Neural crest cell (in vitro differentiated cells): Measurements from ENCODE around the gene STX8. TPM values are rescaled to one million over a fixed set of nuclear protein-coding genes. Genes with fewer than 3 reads are reported as not detected.

ENCODE experiments used
- DNase-seq: peaks from one replicate; pipeline ENCODE4 v3.0.0; 2021; ENCODE audit warnings: low read depth, mixed read lengths, low spot score
- H3K27ac Mint-ChIP-seq: one replicate; pipeline ENCODE4 v1.8.0; 2021; ENCODE audit warnings: mild to moderate bottlenecking, mixed read lengths; ENCODE audit not compliant: unreplicated experiment
- H3K27me3 Mint-ChIP-seq: 2 replicates; pipeline ENCODE4 v1.8.0; 2021; ENCODE audit warnings: low read depth, mild to moderate bottlenecking, mixed read lengths
- H3K36me3 Mint-ChIP-seq: 2 replicates; pipeline ENCODE4 v1.8.0; 2021; ENCODE audit warnings: low read depth, mild to moderate bottlenecking, mixed read lengths
- H3K4me1 Mint-ChIP-seq: 2 replicates; pipeline ENCODE4 v1.8.0; 2021; ENCODE audit warnings: mixed read lengths
- H3K4me3 Mint-ChIP-seq: one replicate; pipeline ENCODE4 v1.8.0; 2021; ENCODE audit warnings: mild to moderate bottlenecking, mixed read lengths
- H3K9me3 Mint-ChIP-seq: 2 replicates; pipeline ENCODE4 v1.8.0; 2021; ENCODE audit warnings: mixed read lengths
- total RNA-seq: library from RNA; stranded (reverse); gene quantifications from 2 replicates; pipeline ENCODE4 v1.2.1, GENCODE V29; 2021
- TF ChIP-seq, protein P1 (sequence below): fragments of 200-600 bp; sonication (generic); conservative IDR thresholded peaks from 2 replicates; pipeline ENCODE4 v1.5.0; 2021; ENCODE audit warnings: antibody characterized with exemption, mild to moderate bottlenecking

STX8 gene
- total RNA-seq, 1 donor from 2014 or later = 56.6 TPM

DNA sequence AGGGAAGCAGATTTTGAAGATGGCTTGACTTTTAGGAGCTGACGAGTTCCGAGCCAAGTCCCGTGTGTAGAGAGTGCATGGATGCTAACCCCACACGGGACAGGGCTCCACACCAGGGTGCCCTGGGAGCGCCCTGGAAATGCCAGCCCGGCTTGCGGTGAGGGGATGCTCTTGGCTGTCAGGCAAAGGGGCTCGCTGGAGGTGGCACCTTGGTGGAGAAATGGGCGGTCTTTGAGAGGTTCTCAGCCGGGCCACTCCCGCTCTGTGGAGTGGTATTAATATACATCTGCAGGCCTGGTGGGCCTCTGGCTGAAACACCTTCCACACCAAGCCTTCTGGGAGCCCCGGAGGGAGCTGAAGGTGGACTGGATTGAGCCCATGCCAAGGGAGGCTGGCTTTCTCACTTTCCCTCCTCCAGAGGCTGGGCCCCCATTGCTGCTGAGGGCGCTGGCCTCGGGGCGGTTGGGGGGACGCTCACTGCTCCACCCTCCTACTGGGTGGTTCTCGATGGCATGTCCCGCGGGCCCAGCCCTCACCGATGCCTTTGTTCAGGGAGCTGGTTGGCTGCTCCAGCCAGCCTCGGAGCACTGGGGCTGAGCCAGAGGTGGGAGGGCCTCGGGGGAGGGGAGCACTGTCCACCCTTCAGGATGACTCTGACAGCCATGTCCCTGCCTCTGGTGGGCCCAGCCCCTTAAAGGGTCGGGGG is 344.0 kb downstream of the STX8 start:
- no peak overlapping the region for H3K4me3 Mint-ChIP-seq
- H3K36me3 Mint-ChIP-seq = no peaks in the 10 kb centered on the region
- DNase-seq = no peak
- peaks cover 13% of the 10 kb centered on the region for H3K4me1 Mint-ChIP-seq
- no peak overlapping the region for H3K27ac Mint-ChIP-seq
- H3K9me3 Mint-ChIP-seq = no peaks in the 10 kb centered on the region
- TF ChIP-seq, protein P1, sequence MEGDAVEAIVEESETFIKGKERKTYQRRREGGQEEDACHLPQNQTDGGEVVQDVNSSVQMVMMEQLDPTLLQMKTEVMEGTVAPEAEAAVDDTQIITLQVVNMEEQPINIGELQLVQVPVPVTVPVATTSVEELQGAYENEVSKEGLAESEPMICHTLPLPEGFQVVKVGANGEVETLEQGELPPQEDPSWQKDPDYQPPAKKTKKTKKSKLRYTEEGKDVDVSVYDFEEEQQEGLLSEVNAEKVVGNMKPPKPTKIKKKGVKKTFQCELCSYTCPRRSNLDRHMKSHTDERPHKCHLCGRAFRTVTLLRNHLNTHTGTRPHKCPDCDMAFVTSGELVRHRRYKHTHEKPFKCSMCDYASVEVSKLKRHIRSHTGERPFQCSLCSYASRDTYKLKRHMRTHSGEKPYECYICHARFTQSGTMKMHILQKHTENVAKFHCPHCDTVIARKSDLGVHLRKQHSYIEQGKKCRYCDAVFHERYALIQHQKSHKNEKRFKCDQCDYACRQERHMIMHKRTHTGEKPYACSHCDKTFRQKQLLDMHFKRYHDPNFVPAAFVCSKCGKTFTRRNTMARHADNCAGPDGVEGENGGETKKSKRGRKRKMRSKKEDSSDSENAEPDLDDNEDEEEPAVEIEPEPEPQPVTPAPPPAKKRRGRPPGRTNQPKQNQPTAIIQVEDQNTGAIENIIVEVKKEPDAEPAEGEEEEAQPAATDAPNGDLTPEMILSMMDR = no peak
- H3K27me3 Mint-ChIP-seq = peaks cover 9% of the 10 kb centered on the region

DNA sequence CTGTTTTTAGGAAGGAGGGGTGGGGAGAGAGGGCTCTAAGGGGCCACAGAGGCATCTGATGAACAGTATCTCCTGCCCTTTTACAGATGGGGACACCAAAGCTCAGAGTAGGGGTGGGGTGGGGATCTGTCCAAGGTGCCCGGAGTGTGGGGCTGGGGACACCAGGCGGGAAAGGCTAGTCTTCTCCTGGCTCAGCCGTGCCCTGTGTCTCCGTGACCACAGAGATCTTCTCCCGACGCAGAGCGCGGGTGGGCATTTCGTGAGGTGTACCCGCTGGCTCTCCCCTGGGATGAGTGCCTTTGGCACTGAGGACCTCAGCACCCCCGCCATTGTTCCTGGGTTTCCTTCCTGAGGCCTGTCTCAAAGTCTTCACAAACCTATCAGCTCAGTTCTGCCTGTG is 344.8 kb downstream of the STX8 start:
- DNase-seq = no peak
- H3K27me3 Mint-ChIP-seq = peaks cover 9% of the 10 kb centered on the region
- H3K9me3 Mint-ChIP-seq = no peaks in the 10 kb centered on the region
- H3K27ac Mint-ChIP-seq = no peak overlapping the region
- H3K4me3 Mint-ChIP-seq = no peak overlapping the region
- peaks cover 13% of the 10 kb centered on the region for H3K4me1 Mint-ChIP-seq
- H3K36me3 Mint-ChIP-seq = no peaks in the 10 kb centered on the region
- TF ChIP-seq, protein P1 = no peak

DNA sequence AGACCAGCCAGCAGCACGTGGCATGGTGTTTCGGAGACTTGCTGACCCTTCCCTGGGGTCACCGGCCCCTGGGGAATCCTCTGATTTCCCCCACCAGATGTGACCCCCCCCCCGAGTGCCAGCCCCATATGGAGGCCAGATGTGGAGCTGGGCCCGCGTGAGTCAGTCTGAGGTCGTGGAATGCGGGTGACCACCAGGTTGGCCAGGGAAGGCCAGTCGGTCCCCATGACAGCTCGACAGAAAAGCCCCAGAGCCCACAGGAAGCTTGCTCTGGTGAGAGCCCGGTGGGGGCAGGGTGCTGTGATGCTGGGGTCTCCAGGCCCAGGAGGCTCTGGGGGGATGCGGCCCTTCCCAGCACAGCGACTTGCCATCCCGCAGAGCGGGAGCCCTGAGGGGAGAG is 345.3 kb downstream of the STX8 start:
- Mint-ChIP-seq H3K4me1 (peaks cover 13% of the 10 kb centered on the region), H3K9me3 (no peaks in the 10 kb centered on the region), H3K27me3 (peaks cover 8% of the 10 kb centered on the region), H3K36me3 (no peaks in the 10 kb centered on the region), H3K27ac (no peak overlapping the region), H3K4me3 (no peak overlapping the region)
- no peak for DNase-seq
- TF ChIP-seq, protein P1 = no peak

DNA sequence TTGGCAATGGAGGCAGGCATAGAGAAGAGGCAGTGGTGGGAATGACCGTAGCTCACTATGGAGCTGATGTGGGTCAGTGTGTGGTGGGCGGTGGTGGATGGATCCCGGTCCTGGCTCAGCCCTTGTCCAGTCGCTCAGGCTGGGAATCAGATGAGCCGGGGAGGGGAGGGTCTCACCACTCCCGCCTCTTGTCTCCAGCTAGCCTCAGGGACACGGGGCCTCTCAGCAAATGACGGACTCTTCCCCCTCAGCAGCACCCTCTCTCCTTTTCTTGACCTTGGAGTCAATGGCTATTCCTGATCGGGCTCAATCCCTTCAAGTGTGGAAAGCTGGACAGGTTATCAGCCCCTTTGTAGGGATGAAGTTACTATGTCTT is 345.8 kb downstream of the STX8 start:
- Mint-ChIP-seq H3K27me3 (peaks cover 9% of the 10 kb centered on the region), H3K4me1 (peaks cover 10% of the 10 kb centered on the region), H3K9me3 (no peaks in the 10 kb centered on the region), H3K4me3 (no peak overlapping the region), H3K36me3 (no peaks in the 10 kb centered on the region), H3K27ac (no peak overlapping the region)
- TF ChIP-seq, protein P1 = no peak
- no peak for DNase-seq

DNA sequence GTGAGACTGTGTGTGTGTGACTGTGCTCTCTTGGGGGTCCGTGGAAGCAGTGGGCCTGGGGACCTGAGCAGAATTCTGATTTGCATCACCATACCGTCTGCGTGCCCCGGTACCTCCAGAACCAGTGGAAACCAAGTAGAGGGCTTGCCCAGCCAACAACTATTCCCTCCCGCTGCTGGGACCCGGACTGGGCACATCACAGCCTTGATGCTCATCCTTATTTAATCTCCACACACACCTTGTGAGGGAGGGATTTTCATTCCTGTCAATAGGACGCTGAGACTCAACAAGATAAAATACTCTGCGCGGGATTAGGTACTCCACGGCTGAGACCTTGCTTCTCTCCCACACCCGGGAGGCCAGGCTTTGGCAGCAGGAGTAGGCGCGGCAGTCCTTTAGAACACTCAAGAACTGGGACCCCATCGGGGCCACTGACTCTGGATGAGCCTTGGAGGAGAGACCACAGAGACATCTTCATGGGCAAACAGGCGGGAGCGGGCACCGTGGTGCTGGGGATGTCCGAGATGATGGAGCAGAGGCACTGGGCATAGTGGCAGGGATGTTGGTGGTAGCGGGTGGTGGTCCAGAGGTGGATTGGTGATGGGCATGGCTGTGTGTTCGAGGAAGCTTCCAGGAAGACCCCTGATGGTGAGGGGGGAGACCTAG is 346.3 kb downstream of the STX8 start:
- DNase-seq = no peak
- Mint-ChIP-seq H3K36me3 (no peaks in the 10 kb centered on the region), H3K4me1 (peaks cover 10% of the 10 kb centered on the region), H3K4me3 (no peak overlapping the region), H3K27me3 (peaks cover 15% of the 10 kb centered on the region), H3K27ac (no peak overlapping the region), H3K9me3 (no peaks in the 10 kb centered on the region)
- TF ChIP-seq, protein P1 = no peak
